NCI-H146 treated with DMSO at 0.1 percent for 48 hours (cell line): ENCODE measurements around the gene OSGEPL1.
"Not testable (repeated sequence)": the region's sequence is repeated elsewhere in the genome, so short reads cannot be mapped to it uniquely, and the experiment has no call there.

Source experiments
- DNase-seq: peaks from one replicate; lab custom pipeline; 2025; ENCODE audit not compliant: unreplicated experiment; lab: John Stamatoyannopoulos, UW

Gene OSGEPL1

GRCh38 chr2:189762551-189763298 lies at the start of gene OSGEPL1:
Gene OSGEPL1, minus strand, starts transcription at chr2:189762792. Its CDS starts 1,152 bp downstream, at chr2:189761640.
- DNase-seq: peak; percentile 85

- DNase-seq: no peak
Measured at GRCh38 chr2:189803431-189803830, 40.8 kb upstream of the OSGEPL1 start.

GRCh38 chr2:189802396-189802912 lies 39.9 kb upstream of the OSGEPL1 start:
- no peak for DNase-seq

GRCh38 chr2:189799531-189799930 lies 36.9 kb upstream of the OSGEPL1 start:
- no peak for DNase-seq

- no peak for DNase-seq
Measured at GRCh38 chr2:189799030-189799331, 36.4 kb upstream of the OSGEPL1 start.

GRCh38 chr2:189798312-189799029 lies 35.9 kb upstream of the OSGEPL1 start:
- peak; percentile 4 for DNase-seq

- no peak for DNase-seq
Measured at GRCh38 chr2:189797902-189798301, 35.3 kb upstream of the OSGEPL1 start.

- no peak for DNase-seq
Measured at GRCh38 chr2:189794310-189794709, 31.7 kb upstream of the OSGEPL1 start.

GRCh38 chr2:189791338-189792042 lies 28.9 kb upstream of the OSGEPL1 start:
- DNase-seq: no peak

GRCh38 chr2:189783927-189784867 lies 21.6 kb upstream of the OSGEPL1 start, which contains the start of the genes ORMDL1 and PMS1:
Gene ORMDL1, minus strand, starts transcription at chr2:189784339. Its CDS starts 1,744 bp downstream, at chr2:189782595.
Gene PMS1, plus strand, starts transcription at chr2:189784450. Its CDS starts 7,360 bp downstream, at chr2:189791810.
- peak; percentile 76 for DNase-seq

- DNase-seq: no peak
Measured at GRCh38 chr2:189783451-189783926, 20.9 kb upstream of the OSGEPL1 start.

GRCh38 chr2:189782221-189782671 lies 19.7 kb upstream of the OSGEPL1 start:
- no peak for DNase-seq

- DNase-seq: no peak
Measured at GRCh38 chr2:189772212-189772611, 9.6 kb upstream of the OSGEPL1 start.

- no peak for DNase-seq
Measured at GRCh38 chr2:189770590-189771322, 8.2 kb upstream of the OSGEPL1 start.

- DNase-seq: no peak
Measured at GRCh38 chr2:189763908-189764661, 1.5 kb upstream of the OSGEPL1 start.

- DNase-seq: no peak
Measured at GRCh38 chr2:189762229-189762550, 402 bp downstream of the OSGEPL1 start.

- DNase-seq: not testable (repeated sequence)
Measured at GRCh38 chr2:189760154-189760553, 2.4 kb downstream of the OSGEPL1 start.

GRCh38 chr2:189756311-189756952 lies 6.2 kb downstream of the OSGEPL1 start:
- DNase-seq: no peak
